Measurements from ENCODE around the gene BMP7. TPM values are rescaled to one million over a fixed set of nuclear protein-coding genes. Genes with fewer than 3 reads are reported as not detected.

Gene BMP7
- total RNA-seq, 1 donor from 2014 or later = 17.2 TPM

DNA sequence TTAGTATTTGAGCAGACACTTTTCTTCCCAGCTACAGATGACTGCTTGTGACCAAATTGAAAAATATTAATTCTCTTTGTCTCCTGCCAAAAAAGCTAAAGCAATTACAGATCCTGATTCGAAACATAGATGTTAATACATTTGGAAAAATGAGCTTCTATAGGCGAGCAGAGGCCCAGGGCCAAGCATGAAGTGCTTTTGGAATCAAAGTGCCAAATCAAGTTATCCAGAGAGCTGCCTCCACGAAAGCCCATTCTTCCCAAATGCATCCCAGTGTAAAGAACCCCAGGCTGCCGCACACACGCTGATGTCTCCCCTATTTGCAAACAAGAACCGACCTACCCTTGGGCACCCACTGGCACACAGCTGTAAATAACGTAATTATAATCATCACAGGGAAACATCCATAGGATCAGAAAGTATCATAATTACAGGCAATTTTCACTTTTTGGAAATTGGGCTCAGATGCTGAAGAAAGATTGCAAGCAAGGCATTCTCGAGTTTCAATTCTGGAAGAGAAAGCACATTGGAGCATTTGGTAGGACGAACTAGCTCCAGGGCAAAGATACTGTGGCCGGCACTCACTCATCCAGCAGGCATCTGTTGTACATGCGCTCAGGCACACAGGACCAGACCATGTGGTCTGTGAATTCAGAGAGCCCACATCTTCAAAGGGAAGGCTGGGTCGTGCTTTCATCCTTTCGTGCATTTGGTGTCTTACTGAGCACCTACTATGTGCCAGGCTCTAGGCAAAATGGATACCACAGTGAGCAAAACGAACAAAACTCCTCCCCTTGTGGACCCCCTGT is 45.9 kb downstream of the BMP7 start:
- H3K9me3 ChIP-seq = no peaks in the 10 kb centered on the region
- H3K27me3 ChIP-seq = no peaks in the 10 kb centered on the region
- H3K4me3 ChIP-seq = no peak overlapping the region
- intact Hi-C loops (cut with DNase I) = no loop called here
- no peak for DNase-seq (ENCODE audit: extremely low spot score in 2 of 2)
- no peak overlapping the region for H3K27ac ChIP-seq
- TF ChIP-seq, protein P1, sequence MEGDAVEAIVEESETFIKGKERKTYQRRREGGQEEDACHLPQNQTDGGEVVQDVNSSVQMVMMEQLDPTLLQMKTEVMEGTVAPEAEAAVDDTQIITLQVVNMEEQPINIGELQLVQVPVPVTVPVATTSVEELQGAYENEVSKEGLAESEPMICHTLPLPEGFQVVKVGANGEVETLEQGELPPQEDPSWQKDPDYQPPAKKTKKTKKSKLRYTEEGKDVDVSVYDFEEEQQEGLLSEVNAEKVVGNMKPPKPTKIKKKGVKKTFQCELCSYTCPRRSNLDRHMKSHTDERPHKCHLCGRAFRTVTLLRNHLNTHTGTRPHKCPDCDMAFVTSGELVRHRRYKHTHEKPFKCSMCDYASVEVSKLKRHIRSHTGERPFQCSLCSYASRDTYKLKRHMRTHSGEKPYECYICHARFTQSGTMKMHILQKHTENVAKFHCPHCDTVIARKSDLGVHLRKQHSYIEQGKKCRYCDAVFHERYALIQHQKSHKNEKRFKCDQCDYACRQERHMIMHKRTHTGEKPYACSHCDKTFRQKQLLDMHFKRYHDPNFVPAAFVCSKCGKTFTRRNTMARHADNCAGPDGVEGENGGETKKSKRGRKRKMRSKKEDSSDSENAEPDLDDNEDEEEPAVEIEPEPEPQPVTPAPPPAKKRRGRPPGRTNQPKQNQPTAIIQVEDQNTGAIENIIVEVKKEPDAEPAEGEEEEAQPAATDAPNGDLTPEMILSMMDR (IDR thresholded peaks at IDR 0.05) = no peak
- TF ChIP-seq POLR2A (IDR thresholded peaks at IDR 0.05) = no peak
- H3K36me3 ChIP-seq = no peaks in the 10 kb centered on the region
- peaks cover 16% of the 10 kb centered on the region for H3K4me1 ChIP-seq

DNA sequence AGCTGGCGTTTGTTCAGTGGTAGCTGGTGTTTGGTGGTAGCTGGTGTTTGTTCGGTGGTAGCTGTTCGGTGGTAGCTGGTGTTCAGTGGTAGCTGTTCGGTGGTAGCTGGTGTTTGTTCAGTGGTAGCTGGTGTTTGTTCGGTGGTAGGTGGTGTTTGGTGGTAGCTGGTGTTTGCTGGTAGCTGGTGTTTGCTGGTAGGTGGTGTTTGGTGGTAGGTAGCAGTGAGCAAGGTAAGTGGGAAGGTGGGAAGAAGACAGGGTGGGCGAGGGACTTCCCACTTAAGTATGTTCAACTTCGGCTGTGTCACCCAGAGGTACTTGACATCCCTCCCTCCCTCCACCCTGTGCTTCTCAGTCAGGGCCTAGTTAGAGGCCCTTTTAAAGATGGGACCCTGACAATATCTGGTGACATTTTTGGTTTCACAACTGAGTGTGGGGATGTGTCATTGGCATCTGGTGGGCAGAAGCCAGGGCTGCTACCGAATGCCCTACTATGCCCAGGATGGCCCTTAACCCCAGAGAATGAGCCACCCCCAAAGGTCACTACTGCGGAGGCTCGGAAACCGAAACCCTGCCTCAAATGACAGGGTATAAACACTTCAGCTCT is 47.3 kb downstream of the BMP7 start:
- no peaks in the 10 kb centered on the region for H3K27me3 ChIP-seq
- no peak for DNase-seq (ENCODE audit: extremely low spot score in 2 of 2)
- no peaks in the 10 kb centered on the region for H3K9me3 ChIP-seq
- intact Hi-C loops (cut with DNase I) = no loop called here
- H3K36me3 ChIP-seq = no peaks in the 10 kb centered on the region
- no peak overlapping the region for H3K4me3 ChIP-seq
- no peak overlapping the region for H3K27ac ChIP-seq
- TF ChIP-seq POLR2A (IDR thresholded peaks at IDR 0.05) (no peak), POLR2AphosphoS5 (IDR thresholded peaks at IDR 0.05; ENCODE audit: insufficient read depth in 1 of 2, low read depth in 1 of 2) (no peak)
- TF ChIP-seq, protein P1 (IDR thresholded peaks at IDR 0.05) = no peak
- H3K4me1 ChIP-seq = peaks cover 12% of the 10 kb centered on the region

DNA sequence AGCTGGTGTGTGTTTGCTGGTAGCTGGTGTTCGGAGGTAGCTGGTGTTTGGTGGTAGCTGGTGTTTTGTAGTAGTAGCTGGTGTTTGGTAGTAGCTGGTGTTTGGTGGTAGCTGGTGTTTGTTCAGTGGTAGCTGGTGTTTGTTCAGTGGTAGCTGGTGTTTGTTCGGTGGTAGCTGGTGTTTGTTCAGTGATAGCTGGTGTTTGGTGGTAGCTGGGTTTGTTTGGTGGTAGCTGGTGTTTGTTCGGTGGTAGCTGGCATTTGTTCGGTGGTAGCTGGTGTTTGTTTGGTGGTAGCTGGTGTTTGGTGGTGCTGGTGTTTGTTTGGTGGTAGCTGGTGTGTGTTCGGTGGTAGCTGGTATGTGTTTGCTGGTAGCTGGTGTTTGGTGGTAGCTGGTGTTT is 48.0 kb downstream of the BMP7 start:
- intact Hi-C loops (cut with DNase I) = no loop called here
- H3K4me1 ChIP-seq = peaks cover 5% of the 10 kb centered on the region
- H3K27ac ChIP-seq = no peak overlapping the region
- H3K27me3 ChIP-seq = no peaks in the 10 kb centered on the region
- TF ChIP-seq, protein P1 (IDR thresholded peaks at IDR 0.05) = no peak
- TF ChIP-seq POLR2A (IDR thresholded peaks at IDR 0.05) = no peak
- no peak for TF ChIP-seq POLR2AphosphoS5 (IDR thresholded peaks at IDR 0.05; ENCODE audit: insufficient read depth in 1 of 2, low read depth in 1 of 2)
- no peaks in the 10 kb centered on the region for H3K36me3 ChIP-seq
- DNase-seq (ENCODE audit: extremely low spot score in 2 of 2) = no peak
- H3K4me3 ChIP-seq = no peak overlapping the region
- no peaks in the 10 kb centered on the region for H3K9me3 ChIP-seq

DNA sequence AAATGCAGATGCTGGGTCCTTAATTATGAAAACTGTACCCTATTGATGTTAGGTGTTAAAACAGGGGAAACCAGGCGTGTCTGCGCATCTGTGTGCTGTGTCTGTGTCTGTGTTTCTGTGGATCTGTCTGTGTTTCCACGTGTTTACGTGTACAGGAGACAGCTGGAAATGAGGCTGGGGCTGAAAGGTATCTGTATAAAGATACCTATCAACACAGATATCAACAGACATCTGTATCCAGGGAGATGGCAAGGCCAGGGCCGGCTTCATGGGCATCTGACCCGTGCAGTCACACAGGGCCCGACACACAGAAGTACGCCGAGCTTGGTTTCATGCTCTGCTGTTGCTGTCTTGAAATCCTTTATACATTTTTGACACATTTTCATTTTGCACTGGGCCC is 48.6 kb downstream of the BMP7 start:
- Histone ChIP-seq H3K27ac (no peak overlapping the region), H3K4me1 (peaks cover 3% of the 10 kb centered on the region), H3K27me3 (no peaks in the 10 kb centered on the region), H3K9me3 (no peaks in the 10 kb centered on the region), H3K36me3 (no peaks in the 10 kb centered on the region), H3K4me3 (no peak overlapping the region)
- TF ChIP-seq POLR2AphosphoS5 (IDR thresholded peaks at IDR 0.05; ENCODE audit: insufficient read depth in 1 of 2, low read depth in 1 of 2) (no peak), POLR2A (IDR thresholded peaks at IDR 0.05) (no peak)
- TF ChIP-seq, protein P1 (IDR thresholded peaks at IDR 0.05) = no peak
- no peak for DNase-seq (ENCODE audit: extremely low spot score in 2 of 2)
- intact Hi-C loops (cut with DNase I) = no loop called here

DNA sequence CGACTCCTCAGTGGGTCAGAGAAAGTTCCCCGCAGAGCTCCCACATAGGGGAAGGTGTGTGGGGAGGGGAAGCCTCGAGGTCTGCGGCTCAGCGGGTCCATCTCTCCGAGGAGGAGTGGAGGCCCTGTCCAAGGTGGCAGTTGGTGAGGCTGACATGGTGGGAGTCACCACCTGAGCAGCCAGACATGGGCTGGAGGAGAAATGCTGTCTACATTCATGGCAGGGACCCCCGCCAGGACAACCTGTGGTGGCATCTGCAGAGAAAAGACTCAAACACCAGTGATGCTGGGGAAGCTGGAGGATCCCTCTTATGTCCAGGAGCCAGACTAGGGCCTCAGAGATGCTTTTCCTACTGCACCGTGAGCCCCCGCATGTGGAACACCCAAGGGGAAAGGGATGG is 49.8 kb downstream of the BMP7 start:
- Histone ChIP-seq H3K36me3 (no peaks in the 10 kb centered on the region), H3K9me3 (no peaks in the 10 kb centered on the region), H3K27me3 (no peaks in the 10 kb centered on the region), H3K4me3 (no peak overlapping the region), H3K27ac (no peak overlapping the region), H3K4me1 (peaks cover 15% of the 10 kb centered on the region)
- DNase-seq (ENCODE audit: extremely low spot score in 2 of 2) = no peak
- intact Hi-C loops (cut with DNase I) = no loop called here
- no peak for TF ChIP-seq POLR2AphosphoS5 (IDR thresholded peaks at IDR 0.05; ENCODE audit: insufficient read depth in 1 of 2, low read depth in 1 of 2)
- TF ChIP-seq, protein P1 (IDR thresholded peaks at IDR 0.05) = no peak
